K562 (cell line): ENCODE data around the gene SLC4A1. TPM values are rescaled to one million over a fixed set of nuclear protein-coding genes. Genes with fewer than 3 reads are reported as not detected.
A peak's percentile ranks its signal among the peaks of the same experiment; 100 is the strongest.

Source experiments
- ATAC-seq: fragments of 200-7000 bp; cut with Tn5 transposase; 3 replicates; pipeline ENCODE4 v1.9.1; 2020; ENCODE audit warnings: moderate library complexity
- BruUV-seq: library from RNA; stranded (reverse); fragments of 400-500 nt; replicated peaks from 2 replicates; lab custom pipeline; 2021; lab: Mats Ljungman, UMichigan
- CTCF ChIA-PET: fragments of 300-600 bp; formaldehyde crosslinking; extraction: SDS; loops from one replicate; lab custom pipeline; 2021; ENCODE audit warnings: low intra/inter-chr PET ratio; lab: Yijun Ruan, JAX
- POLR2A ChIA-PET: fragments of 300-600, 350-650 bp; sonication (Branson Sonifier 250); formaldehyde crosslinking; extraction: SDS; loops from one replicate; lab custom pipeline; 2021; ENCODE audit warnings: antibody characterized with exemption, inconsistent platforms; lab: Yijun Ruan, JAX
- DNase-seq, 4 experiments: peaks; one replicate each; pipeline versions ENCODE4 v3.0.0 to v3.0.0-alpha.2; 2011 to 2018; ENCODE audit warnings: low spot score in 3 of 4, mixed read lengths in 3 of 4; ENCODE audit errors: extremely low read depth in 1 of 4
- FAIRE-seq: peaks from 2 replicates; lab custom pipeline; 2011; peaks lifted over from hg19 to GRCh38; lab: Jason Lieb, UNC
- H2AFZ ChIP-seq: 2 replicates; pipeline ENCODE4 v1.6.0; 2011; ENCODE audit warnings: low read depth, low read length, control low read depth, inconsistent platforms
- H3K27ac ChIP-seq: fragments of 200-600 bp; 3 replicates; pipeline ENCODE4 v1.8.0; 2011; ENCODE audit warnings: low read depth, mild to moderate bottlenecking, control low read depth, inconsistent platforms, low read length, moderate library complexity, mixed read lengths; ENCODE audit errors: extremely low read depth
- H3K27me3 ChIP-seq, 2 experiments: fragments of 300-600 bp in 1 of 2; 2 replicates in 1 of 2; 3 replicates in 1 of 2; pipeline versions ENCODE4 v1.6.0 to v1.8.0; 2011; ENCODE audit warnings: inconsistent platforms in 2 of 2, low read length in 2 of 2, mild to moderate bottlenecking in 1 of 2, mixed read lengths in 1 of 2, moderate library complexity in 1 of 2; ENCODE audit not compliant: control insufficient read depth in 2 of 2, insufficient read depth in 2 of 2
- H3K36me3 ChIP-seq: fragments of 300-600 bp; 3 replicates; pipeline ENCODE4 v1.8.0; 2011; ENCODE audit warnings: mild to moderate bottlenecking, low read length, inconsistent platforms; ENCODE audit not compliant: control insufficient read depth, insufficient read depth
- H3K4me1 ChIP-seq, 2 experiments: fragments of 200-600 bp in 1 of 2; replicated peaks in 1 of 2; 2 replicates in 1 of 2; 3 replicates in 1 of 2; pipeline versions ENCODE4 v1.5.1 to v1.8.0; 2011; ENCODE audit warnings: inconsistent platforms in 2 of 2, low read length in 2 of 2, mild to moderate bottlenecking in 1 of 2, mixed read lengths in 1 of 2, moderate library complexity in 1 of 2; ENCODE audit not compliant: control insufficient read depth in 2 of 2, insufficient read depth in 2 of 2
- H3K4me2 ChIP-seq: 2 replicates; pipeline ENCODE4 v1.6.1; 2011; ENCODE audit warnings: low read length, control low read depth, inconsistent platforms, mixed read lengths; ENCODE audit not compliant: insufficient read depth
- H3K4me3 ChIP-seq: fragments of 200-600 bp; sonication (generic), shearing (Covaris generic); 2 replicates; pipeline ENCODE4 v1.5.1; 2016; ENCODE audit warnings: control low read depth, inconsistent platforms
- H3K79me2 ChIP-seq: fragments of 200-600 bp; 3 replicates; pipeline ENCODE4 v1.8.0; 2011; ENCODE audit warnings: low read length, inconsistent platforms; ENCODE audit not compliant: control insufficient read depth, insufficient read depth
- H3K9ac ChIP-seq, 2 experiments: 2 replicates each; pipeline versions ENCODE4 v1.6.0 to v1.6.1; 2011; ENCODE audit warnings: low read depth in 2 of 2, low read length in 2 of 2, control low read depth in 1 of 2, inconsistent platforms in 1 of 2, mild to moderate bottlenecking in 1 of 2, mixed read lengths in 1 of 2; ENCODE audit not compliant: insufficient read depth in 1 of 2
- H3K9me1 ChIP-seq: one replicate; pipeline ENCODE4 v1.6.0; 2011; ENCODE audit warnings: inconsistent platforms, mild to moderate bottlenecking, low read length, moderate library complexity; ENCODE audit not compliant: control insufficient read depth, insufficient read depth
- H3K9me3 ChIP-seq: replicated peaks from 2 replicates; pipeline ENCODE4 v1.5.1; 2011; ENCODE audit warnings: low read depth, low read length, inconsistent platforms; ENCODE audit not compliant: control insufficient read depth, insufficient read depth
- H4K20me1 ChIP-seq: replicated peaks from 2 replicates; pipeline ENCODE4 v1.6.1; 2011; ENCODE audit warnings: low read length, inconsistent platforms, mixed read lengths; ENCODE audit not compliant: control insufficient read depth, insufficient read depth
- CHD4 ChIP-seq: fragments of 200-600 bp; sonication (generic); IDR thresholded peaks from 3 replicates; pipeline ENCODE4 v1.6.1; 2012; ENCODE audit warnings: low read depth, mild to moderate bottlenecking, mixed read lengths, low read length, inconsistent platforms; ENCODE audit not compliant: insufficient read depth, insufficient replicate concordance, poor library complexity, severe bottlenecking
- FUS ChIP-seq: fragments of 200-400 bp; formaldehyde crosslinking; optimal IDR thresholded peaks from 2 replicates; pipeline ENCODE3; 2017; ENCODE audit warnings: low read depth, low read length
- PBX2 ChIP-seq, 2 experiments: IDR thresholded peaks in 1 of 2; conservative IDR thresholded peaks in 1 of 2; 2 replicates each; pipeline ENCODE4 v1.6.1; 2016; ENCODE audit warnings: low read depth in 2 of 2, mild to moderate bottlenecking in 1 of 2, missing compliant biosample characterization in 1 of 2, missing genetic modification characterization in 1 of 2, moderate library complexity in 1 of 2
- SIN3A ChIP-seq, 2 experiments: fragments of 150-350 bp in 1 of 2; IDR thresholded peaks; 2 replicates each; pipeline ENCODE4 v1.6.1; 2011 to 2016; ENCODE audit warnings: borderline replicate concordance in 2 of 2, low read depth in 2 of 2, low read length in 2 of 2, mild to moderate bottlenecking in 2 of 2, moderate library complexity in 2 of 2; ENCODE audit not compliant: control insufficient read depth in 1 of 2
- WGBS: fragments of 100-300 bp; shearing (Covaris generic); methylation state at CpG from one replicate; pipeline ENCODE4 v1.1.6; 2016; ENCODE audit warnings: low coverage, mixed read lengths; ENCODE audit not compliant: insufficient coverage; ENCODE audit errors: missing lambda C conversion rate; 5-methylcytosine and 5-hydroxymethylcytosine counted together
- in situ Hi-C: fragments of 300-500 bp; cut with MboI; formaldehyde crosslinking; loops from 4 replicates; pipeline ENCODE4 v1.15.0; 2018; ENCODE audit warnings: inconsistent platforms, mixed read lengths
- intact Hi-C: fragments of 100-400 bp; cut with micrococcal nuclease; formaldehyde crosslinking; loops from 2 replicates; pipeline ENCODE4 v1.14.2; 2022
- polyA plus RNA-seq, 8 experiments: library from polyadenylated mRNA; depleted of rRNA in 4 of 8; stranded (reverse) in 5 of 8; unstranded in 3 of 8; fragments of >200 nt; fragmentation: Nextera tagmentation in 2 of 8; fragmentation: Illumina TruSeq in 1 of 8; extraction: Ambion mirVana in 2 of 8; extraction: Trizol in 1 of 8; gene quantifications; 2 replicates each; pipeline versions ENCODE4 v1.2.1 to v1.2.3, GENCODE V29; 2011 to 2014; ENCODE audit warnings: inconsistent platforms in 1 of 8, missing spikeins in 1 of 8
- total RNA-seq, 7 experiments: library from RNA; depleted of rRNA in 6 of 7; stranded (reverse); fragments of >200 nt in 6 of 7; fragmentation: Illumina TruSeq in 2 of 7; extraction: Trizol in 2 of 7; gene quantifications; 2 replicates each; pipeline versions ENCODE4 v1.2.1 to v1.2.3, GENCODE V29; 2011 to 2021; ENCODE audit warnings: low replicate concordance in 1 of 7

The SLC4A1 gene
- total and polyA plus RNA-seq, 9 of the 15 experiments (the other 6 are each of a cell fraction or from before 2014, with no cell fraction given), result 0.14 to 1.00 (median 0.53) TPM

DNA sequence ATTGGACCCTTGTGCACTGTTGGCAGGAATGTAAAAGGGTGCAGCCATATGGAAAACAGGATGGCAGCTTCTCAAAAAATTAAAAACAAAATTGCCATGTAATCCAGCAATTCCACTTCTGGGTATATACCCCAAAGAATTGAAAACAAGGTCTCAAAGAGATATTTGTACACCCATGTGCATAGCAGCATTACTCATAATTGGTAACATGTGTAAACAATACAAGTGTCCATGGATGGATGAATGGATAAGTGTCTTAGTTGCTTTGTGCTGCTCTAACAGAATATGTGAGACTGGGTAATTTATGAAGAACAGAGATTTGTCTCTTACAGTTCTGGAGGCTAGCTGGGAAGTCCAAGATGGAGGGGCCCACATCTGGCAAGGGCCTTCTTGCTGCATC is 36.7 kb upstream of the SLC4A1 start (continued):
- TF ChIP-seq CHD4 (no peak), FUS (no peak), SIN3A (IDR thresholded peaks at IDR 0.05; ENCODE audit: borderline replicate concordance in 2 of 2, control insufficient read depth in 1 of 2, low read depth in 2 of 2, low read length in 2 of 2) (no peak)

- ATAC-seq, result no peak
- in situ Hi-C loops (no loop called here), intact Hi-C loops (no loop called here)
- no TSS peak for BruUV-seq
- ChIA-PET CTCF (no interaction called here), POLR2A (interaction anchor here (1.4 to 1.7 kb wide), 2 partner anchors 10 to 19 kb away, joined by 4 to 7 read pairs; no protein-coding TSS in a partner anchor)
- FAIRE-seq, result peak; percentile 19
- Histone ChIP-seq H3K27me3 (peaks cover 5 to 6% of the 10 kb centered on the region in 2 experiments; a peak in 1 of 5 replicates), H3K36me3 (no peaks in the 10 kb centered on the region), H3K4me1 (peaks cover 2 to 5% of the 10 kb centered on the region in 2 experiments; a peak in 2 of 5 replicates), H3K9me1 (no peaks in the 10 kb centered on the region), H2AFZ (no peak overlapping the region), H3K4me3 (no peak overlapping the region), H3K79me2 (no peaks in the 10 kb centered on the region), H3K9ac (no peak overlapping the region), H4K20me1 (no peaks in the 10 kb centered on the region), H3K9me3 (no peaks in the 10 kb centered on the region), H3K4me2 (no peak overlapping the region), H3K27ac (no peak overlapping the region)
- 10% methylated on average over 3 of the region's 3 CpGs for WGBS
- TF ChIP-seq PBX2 (CRISPR knock-in tag; IDR thresholded peaks at IDR 0.05; ENCODE audit: low read depth), result no peak
- no peak for TF ChIP-seq PBX2 (tag; conservative IDR thresholded peaks at IDR 0.05; ENCODE audit: low read depth)
- no peak for DNase-seq
These were observed 30.0 kb upstream of the SLC4A1 start for GRCh38 chr17:44297975-44298374.
